Measurements from ENCODE around the gene INIP. TPM values are rescaled to one million over a fixed set of nuclear protein-coding genes. Genes with fewer than 3 reads are reported as not detected.

Gene INIP
- total RNA-seq, 4 donors from 2014 or later = 6.0 to 13.4 (median 7.8) TPM

- H3K36me3 ChIP-seq = no peaks in the 10 kb centered on the region
- intact Hi-C loops (cut with DNase I; ENCODE audit: low total_unique reads) = no loop called here
These were observed 18.7 kb downstream of the INIP start for GRCh38 chr9:112699230-112699629.

GRCh38 chr9:112696461-112696860 lies 21.5 kb downstream of the INIP start:
- Histone ChIP-seq H3K4me3 (no peak overlapping the region), H3K36me3 (peaks cover 0 to 17% of the 10 kb centered on the region in 2 donors), H3K9me3 (no peaks in the 10 kb centered on the region), H3K4me1 (no peaks in the 10 kb centered on the region), H3K27me3 (no peaks in the 10 kb centered on the region), H3K27ac (no peak overlapping the region)
- TF ChIP-seq POLR2A (IDR thresholded peaks at IDR 0.05) (no peak), CTCF (IDR thresholded peaks at IDR 0.05 in 4 of 5, conservative IDR thresholded peaks at IDR 0.05 in 1 of 5) (no peak)
- DNase-seq = no peak
- no peak for ATAC-seq
- intact Hi-C loops (cut with DNase I; ENCODE audit: low total_unique reads) (no loop called here), in situ Hi-C loops (cut with MboI; ENCODE audit: low sequenced_read_pairs in 4 of 4) (no loop called here)

More at GRCh38 chr9:112699230-112699629, 18.7 kb downstream of the INIP start:
- no peak for DNase-seq
- TF ChIP-seq CTCF (IDR thresholded peaks at IDR 0.05 in 4 of 5, conservative IDR thresholded peaks at IDR 0.05 in 1 of 5) (no peak), POLR2A (IDR thresholded peaks at IDR 0.05) (no peak)
- H3K4me3 ChIP-seq = no peak overlapping the region
- no peak overlapping the region for H3K27ac ChIP-seq
- H3K27me3 ChIP-seq = no peaks in the 10 kb centered on the region
- in situ Hi-C loops (cut with MboI; ENCODE audit: low sequenced_read_pairs in 4 of 4) = no loop called here
- ATAC-seq = no peak
- H3K4me1 ChIP-seq = no peaks in the 10 kb centered on the region
- H3K9me3 ChIP-seq = no peaks in the 10 kb centered on the region

GRCh38 chr9:112694706-112695555 lies 23.0 kb downstream of the INIP start:
- no peaks in the 10 kb centered on the region for H3K4me1 ChIP-seq
- H3K27ac ChIP-seq = no peak overlapping the region
- H3K9me3 ChIP-seq = no peaks in the 10 kb centered on the region
- no peak for DNase-seq
- H3K4me3 ChIP-seq = no peak overlapping the region
- in situ Hi-C loops (cut with MboI; ENCODE audit: low sequenced_read_pairs in 4 of 4) (no loop called here), intact Hi-C loops (cut with DNase I; ENCODE audit: low total_unique reads) (no loop called here)
- peaks cover 0 to 31% of the 10 kb centered on the region in 2 donors for H3K36me3 ChIP-seq
- TF ChIP-seq POLR2A (IDR thresholded peaks at IDR 0.05) = no peak
- TF ChIP-seq CTCF (IDR thresholded peaks at IDR 0.05 in 4 of 5, conservative IDR thresholded peaks at IDR 0.05 in 1 of 5) = no peak
- H3K27me3 ChIP-seq = no peaks in the 10 kb centered on the region
- no peak for ATAC-seq

- peaks cover 0 to 73% of the 10 kb centered on the region in 2 donors for H3K36me3 ChIP-seq
- intact Hi-C loops (cut with DNase I; ENCODE audit: low total_unique reads) (no loop called here), in situ Hi-C loops (cut with MboI; ENCODE audit: low sequenced_read_pairs in 4 of 4) (no loop called here)
- H3K4me1 ChIP-seq = no peaks in the 10 kb centered on the region
- H3K4me3 ChIP-seq = no peak overlapping the region
- ATAC-seq (no peak), DNase-seq (no peak)
- TF ChIP-seq CTCF (IDR thresholded peaks at IDR 0.05 in 4 of 5, conservative IDR thresholded peaks at IDR 0.05 in 1 of 5) = no peak
- TF ChIP-seq POLR2A (IDR thresholded peaks at IDR 0.05) = no peak
- no peak overlapping the region for H3K27ac ChIP-seq
- H3K9me3 ChIP-seq = no peaks in the 10 kb centered on the region
- no peaks in the 10 kb centered on the region for H3K27me3 ChIP-seq
These were observed 28.7 kb downstream of the INIP start for GRCh38 chr9:112689161-112689740.
